ENCODE results near the gene RAB39B. TPM values are rescaled to one million over a fixed set of nuclear protein-coding genes. Genes with fewer than 3 reads are reported as not detected.

The RAB39B gene
- total RNA-seq, 4 donors from 2014 or later: 0.13 TPM; not detected in 3

DNA sequence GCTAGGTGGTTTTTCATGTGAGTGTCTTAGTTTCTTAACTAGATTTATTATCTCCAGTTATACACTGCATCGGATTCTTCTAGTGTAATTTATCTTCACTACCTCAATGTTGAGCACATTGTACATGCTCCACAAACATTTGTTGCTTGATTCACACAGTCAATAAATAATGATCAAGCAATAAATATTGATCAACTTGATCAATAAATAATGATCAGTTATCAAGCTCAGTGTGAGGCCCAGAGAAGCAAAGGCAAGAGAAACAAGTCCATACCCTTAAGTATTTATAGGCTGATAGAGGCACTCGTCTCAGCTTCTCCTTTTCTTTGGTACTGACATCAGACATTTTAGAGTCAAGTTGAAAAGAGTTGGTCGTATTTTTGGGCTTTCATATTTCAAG is 53.1 kb downstream of the RAB39B start:
- no peaks in the 10 kb centered on the region for H3K9me3 ChIP-seq
- DNase-seq: no peak
- ATAC-seq: no peak
- in situ Hi-C loops (cut with MboI; ENCODE audit: low sequenced_read_pairs in 4 of 4): no loop called here
- H3K4me1 ChIP-seq: no peaks in the 10 kb centered on the region
- intact Hi-C loops (cut with DNase I; ENCODE audit: low total_unique reads): loop anchor here (10.0 kb wide), 1 partner anchor 226 kb away; no protein-coding TSS in a partner anchor
- H3K27ac ChIP-seq: no peak overlapping the region
- no peaks in the 10 kb centered on the region for H3K27me3 ChIP-seq
- TF ChIP-seq POLR2A (IDR thresholded peaks at IDR 0.05): no peak
- TF ChIP-seq, protein P1, sequence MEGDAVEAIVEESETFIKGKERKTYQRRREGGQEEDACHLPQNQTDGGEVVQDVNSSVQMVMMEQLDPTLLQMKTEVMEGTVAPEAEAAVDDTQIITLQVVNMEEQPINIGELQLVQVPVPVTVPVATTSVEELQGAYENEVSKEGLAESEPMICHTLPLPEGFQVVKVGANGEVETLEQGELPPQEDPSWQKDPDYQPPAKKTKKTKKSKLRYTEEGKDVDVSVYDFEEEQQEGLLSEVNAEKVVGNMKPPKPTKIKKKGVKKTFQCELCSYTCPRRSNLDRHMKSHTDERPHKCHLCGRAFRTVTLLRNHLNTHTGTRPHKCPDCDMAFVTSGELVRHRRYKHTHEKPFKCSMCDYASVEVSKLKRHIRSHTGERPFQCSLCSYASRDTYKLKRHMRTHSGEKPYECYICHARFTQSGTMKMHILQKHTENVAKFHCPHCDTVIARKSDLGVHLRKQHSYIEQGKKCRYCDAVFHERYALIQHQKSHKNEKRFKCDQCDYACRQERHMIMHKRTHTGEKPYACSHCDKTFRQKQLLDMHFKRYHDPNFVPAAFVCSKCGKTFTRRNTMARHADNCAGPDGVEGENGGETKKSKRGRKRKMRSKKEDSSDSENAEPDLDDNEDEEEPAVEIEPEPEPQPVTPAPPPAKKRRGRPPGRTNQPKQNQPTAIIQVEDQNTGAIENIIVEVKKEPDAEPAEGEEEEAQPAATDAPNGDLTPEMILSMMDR (IDR thresholded peaks at IDR 0.05 in 4 of 5, conservative IDR thresholded peaks at IDR 0.05 in 1 of 5): no peak
- no peaks in the 10 kb centered on the region for H3K36me3 ChIP-seq
- no peak overlapping the region for H3K4me3 ChIP-seq

Other genes starting within 250 kb of the RAB39B start
- 10 to 100 TPM; 23.3 to 33.7 (median 28.2) TPM for gene F8, start 241.8 kb downstream of the RAB39B start, total RNA-seq
- 100 to 1,000 TPM; 141 to 267 (median 183) TPM for gene FUNDC2, start 237.6 kb downstream of the RAB39B start, total RNA-seq
- 10 to 100 TPM; 13.0 to 32.1 (median 26.3) TPM for gene CMC4, start 193.4 kb downstream of the RAB39B start, total RNA-seq
- gene MTCP1, start 193.4 kb downstream of the RAB39B start, total RNA-seq: 1 to 10 TPM in 1 of 4 donors, under 1 TPM in 2, not detected in 1; 0.31 to 2.2 (median 0.93) TPM
- gene BRCC3, start 193.0 kb downstream of the RAB39B start, total RNA-seq: 10 to 100 TPM in 2 of 4 donors, 1 to 10 TPM in 2; 8.8 to 15.9 (median 10.6) TPM
- 10 to 100 TPM; 53.6 to 79.9 (median 72.1) TPM for gene VBP1, start 48.0 kb downstream of the RAB39B start, total RNA-seq
- gene CLIC2, start 70.1 kb upstream of the RAB39B start, total RNA-seq: 10 to 100 TPM in 1 of 4 donors, 1 to 10 TPM in 3; 4.5 to 13.3 (median 7.7) TPM
- gene F8A2, start 117.6 kb upstream of the RAB39B start, total RNA-seq: not detected
- gene F8A3, start 194.1 kb upstream of the RAB39B start, total RNA-seq: 10 to 100 TPM in 2 of 4 donors, 1 to 10 TPM in 2; 6.8 to 15.5 (median 11.9) TPM

Measured in gastrocnemius medialis (tissue), 4 donors.